ENCODE data around the gene MADD. TPM values are rescaled to one million over a fixed set of nuclear protein-coding genes. Genes with fewer than 3 reads are reported as not detected.

Gene MADD
- total and polyA plus RNA-seq, 5 experiments from 2014 or later: 15.2 to 127 (median 22.1) TPM

GRCh38 chr11:47254386-47254785, 15.5 kb upstream of the MADD start:
- peaks cover 0 to 3% (median 0%) of the 10 kb centered on the region in 3 donors for H3K36me3 Mint-ChIP-seq
- H3K4me3 Mint-ChIP-seq: no peak overlapping the region
- H3K9me3 Mint-ChIP-seq: no peaks in the 10 kb centered on the region
- no peaks in the 10 kb centered on the region for H3K27me3 Mint-ChIP-seq
- no peak for DNase-seq
- POLR2A ChIA-PET: no interaction called here
- peaks cover 11 to 24% (median 15%) of the 10 kb centered on the region in 4 donors for H3K4me1 Mint-ChIP-seq
- no peak for ATAC-seq
- peak overlapping the region in 2 of 10 donors; percentile 20 to 75 for H3K27ac Mint-ChIP-seq

- peaks cover 14 to 34% (median 21%) of the 10 kb centered on the region in 4 donors for H3K4me1 Mint-ChIP-seq
- no peak for ATAC-seq
These were observed 13.6 kb upstream of the MADD start for GRCh38 chr11:47256374-47256773.

GRCh38 chr11:47257177-47257516, 12.8 kb upstream of the MADD start:
- Mint-ChIP-seq H3K36me3 (peaks cover 0 to 3% (median 0%) of the 10 kb centered on the region in 3 donors), H3K27ac (no peak overlapping the region), H3K4me1 (peaks cover 14 to 34% (median 21%) of the 10 kb centered on the region in 4 donors), H3K4me3 (no peak overlapping the region), H3K27me3 (no peaks in the 10 kb centered on the region), H3K9me3 (no peaks in the 10 kb centered on the region)
- POLR2A ChIA-PET: interaction anchor here (0.6 to 1.6 kb wide), 6 partner anchors 11 to 652 kb away, joined by 3 to 6 read pairs (median 3); no protein-coding TSS in a partner anchor
- DNase-seq: no peak
- ATAC-seq: no peak

More at GRCh38 chr11:47256374-47256773, 13.6 kb upstream of the MADD start:
- Mint-ChIP-seq H3K9me3 (no peaks in the 10 kb centered on the region), H3K4me3 (no peak overlapping the region), H3K27me3 (no peaks in the 10 kb centered on the region), H3K36me3 (peaks cover 0 to 3% (median 0%) of the 10 kb centered on the region in 3 donors), H3K27ac (no peak overlapping the region)
- POLR2A ChIA-PET: interaction anchor here (0.7 to 1.2 kb wide), 3 partner anchors 7 to 653 kb away, joined by 3 to 4 read pairs (median 3); no protein-coding TSS in a partner anchor
- no peak for DNase-seq

GRCh38 chr11:47257517-47258316, 12.2 kb upstream of the MADD start, which contains the start of gene NR1H3:
NR1H3 (plus strand) TSS chr11:47257996; CDS start chr11:47259217, 1,221 bp downstream.
- Mint-ChIP-seq H3K27ac (peak within 1 kb of the TSS in 5 of 10 donors; percentile 11 to 79 (median 37)), H3K4me1 (peaks cover 14 to 34% (median 21%) of the 10 kb centered on the region in 4 donors), H3K4me3 (no peak within 1 kb of the TSS), H3K36me3 (peaks cover 0 to 3% (median 0%) of the 10 kb centered on the region in 3 donors), H3K9me3 (no peaks in the 10 kb centered on the region), H3K27me3 (no peaks in the 10 kb centered on the region)
- POLR2A ChIA-PET: interaction anchor here (0.6 to 3.0 kb wide), 6 partner anchors 9 to 338 kb away, joined by 3 to 18 read pairs (median 4); partner anchors contain the start of gene ACP2
- DNase-seq: no peak
- ATAC-seq: peak in 1 of 2 donors; percentile 39

- no peak for DNase-seq
- POLR2A ChIA-PET: interaction anchor here (0.5 to 3.0 kb wide), 6 partner anchors 10 to 558 kb away, joined by 3 to 18 read pairs (median 6); partner anchors contain the start of genes ACP2 and ARHGAP1
- Mint-ChIP-seq H3K9me3 (no peaks in the 10 kb centered on the region), H3K27ac (peak overlapping the region in 4 of 10 donors; percentile 35 to 79 (median 51)), H3K4me1 (peaks cover 14 to 34% (median 21%) of the 10 kb centered on the region in 4 donors), H3K4me3 (no peak overlapping the region), H3K36me3 (peaks cover 0 to 3% (median 0%) of the 10 kb centered on the region in 3 donors), H3K27me3 (no peaks in the 10 kb centered on the region)
- no peak for ATAC-seq
These were observed 11.5 kb upstream of the MADD start for GRCh38 chr11:47258317-47258902.

- Mint-ChIP-seq H3K27me3 (no peaks in the 10 kb centered on the region), H3K27ac (peak overlapping the region in 6 of 10 donors; percentile 13 to 89 (median 59)), H3K9me3 (no peaks in the 10 kb centered on the region), H3K4me3 (no peak overlapping the region), H3K4me1 (peaks cover 15 to 34% (median 20%) of the 10 kb centered on the region in 4 donors), H3K36me3 (peaks cover 0 to 3% (median 0%) of the 10 kb centered on the region in 3 donors)
- ATAC-seq: peak; percentile 85 to 91
- POLR2A ChIA-PET: interaction anchor here (0.5 to 3.0 kb wide), 11 partner anchors 9 to 475 kb away, joined by 3 to 18 read pairs (median 4); partner anchors contain the start of genes ACP2 and MADD
- DNase-seq: peak in 7 of 10 donors; percentile 6 to 45 (median 34)
These were observed 10.5 kb upstream of the MADD start for GRCh38 chr11:47259232-47259977.

- Mint-ChIP-seq H3K27ac (peak overlapping the region in 2 of 10 donors; percentile 18 to 84), H3K4me3 (no peak overlapping the region), H3K4me1 (peaks cover 10 to 26% (median 22%) of the 10 kb centered on the region in 4 donors), H3K27me3 (no peaks in the 10 kb centered on the region), H3K36me3 (peaks cover 0 to 3% (median 0%) of the 10 kb centered on the region in 3 donors), H3K9me3 (no peaks in the 10 kb centered on the region)
- DNase-seq (no peak), ATAC-seq (no peak)
- POLR2A ChIA-PET: interaction anchor here (0.8 to 3.0 kb wide), 6 partner anchors 8 to 82 kb away, joined by 3 to 18 read pairs (median 4); partner anchors contain the start of genes ACP2 and MADD
These were observed 9.6 kb upstream of the MADD start for GRCh38 chr11:47260366-47260765.

GRCh38 chr11:47261291-47261800, 8.6 kb upstream of the MADD start:
- peak overlapping the region in 2 of 10 donors; percentile 34 to 53 for H3K27ac Mint-ChIP-seq
- H3K4me1 Mint-ChIP-seq: peaks cover 10 to 34% (median 24%) of the 10 kb centered on the region in 4 donors
- no peaks in the 10 kb centered on the region for H3K27me3 Mint-ChIP-seq
- no peaks in the 10 kb centered on the region for H3K36me3 Mint-ChIP-seq
- H3K9me3 Mint-ChIP-seq: no peaks in the 10 kb centered on the region
- no peak for DNase-seq
- H3K4me3 Mint-ChIP-seq: no peak overlapping the region
- no peak for ATAC-seq
- POLR2A ChIA-PET: no interaction called here

GRCh38 chr11:47264119-47264518, 5.8 kb upstream of the MADD start:
- no peaks in the 10 kb centered on the region for H3K36me3 Mint-ChIP-seq
- H3K9me3 Mint-ChIP-seq: no peaks in the 10 kb centered on the region
- ATAC-seq: no peak
- peaks cover 16 to 47% (median 36%) of the 10 kb centered on the region in 4 donors for H3K4me1 Mint-ChIP-seq
- peak overlapping the region in 4 of 10 donors; percentile 24 to 65 (median 46) for H3K27ac Mint-ChIP-seq
- no peaks in the 10 kb centered on the region for H3K27me3 Mint-ChIP-seq
- POLR2A ChIA-PET: interaction anchor here (0.6 to 2.0 kb wide), 4 partner anchors 8 to 109 kb away, joined by 3 to 7 read pairs (median 4); partner anchors contain the start of gene DDB2
- no peak overlapping the region for H3K4me3 Mint-ChIP-seq
- no peak for DNase-seq

GRCh38 chr11:47264521-47264920, 5.4 kb upstream of the MADD start:
- Mint-ChIP-seq H3K9me3 (no peaks in the 10 kb centered on the region), H3K4me3 (no peak overlapping the region), H3K4me1 (peaks cover 12 to 45% (median 33%) of the 10 kb centered on the region in 4 donors), H3K36me3 (no peaks in the 10 kb centered on the region), H3K27me3 (no peaks in the 10 kb centered on the region), H3K27ac (peak overlapping the region in 6 of 10 donors; percentile 24 to 65 (median 56))
- no peak for DNase-seq
- POLR2A ChIA-PET: interaction anchor here (1.2 to 2.0 kb wide), 2 partner anchors 12 to 50 kb away, joined by 3 to 7 read pairs; partner anchors contain the start of gene DDB2
- no peak for ATAC-seq

- peak overlapping the region; percentile 59 to 98 (median 88) for H3K4me3 Mint-ChIP-seq
- no peaks in the 10 kb centered on the region for H3K27me3 Mint-ChIP-seq
- peak overlapping the region; percentile 90 to 99 (median 96) for H3K27ac Mint-ChIP-seq
- POLR2A ChIA-PET: interaction anchor here (1.1 to 3.4 kb wide), 7 partner anchors 8 to 90 kb away, joined by 3 to 38 read pairs (median 14); partner anchors contain the start of genes ACP2, ARFGAP2 and DDB2
- ATAC-seq (no peak), DNase-seq (no peak)
- H3K9me3 Mint-ChIP-seq: no peaks in the 10 kb centered on the region
- H3K4me1 Mint-ChIP-seq: peaks cover 29 to 64% (median 49%) of the 10 kb centered on the region in 4 donors
- H3K36me3 Mint-ChIP-seq: no peaks in the 10 kb centered on the region
These were observed 2.1 kb upstream of the MADD start for GRCh38 chr11:47267876-47268275.

All from naive thymus-derived CD8-positive, alpha-beta T cell (primary cell).